Caco-2 (cell line): ENCODE data around the gene SOWAHB. TPM values are rescaled to one million over a fixed set of nuclear protein-coding genes. Genes with fewer than 3 reads are reported as not detected.

ENCODE experiments used
- Bru-seq: library from RNA; stranded (reverse); fragments of 400-500 nt; gene quantifications from one replicate; lab custom pipeline; 2021; lab: Mats Ljungman, UMichigan
- BruChase-seq, 2 experiments: library from RNA; stranded (reverse); fragments of 400-500 nt; gene quantifications; one replicate each; lab custom pipeline; 2021; lab: Mats Ljungman, UMichigan
- BruUV-seq: library from RNA; stranded (reverse); fragments of 400-500 nt; replicated peaks from 2 replicates; lab custom pipeline; 2021; lab: Mats Ljungman, UMichigan
- CTCF ChIA-PET: fragments of 300-600 bp; sonication (Branson Sonifier 250); formaldehyde crosslinking; loops from one replicate; lab custom pipeline; 2022; ENCODE audit warnings: antibody characterized with exemption; lab: Charles Lee
- POLR2A ChIA-PET: fragments of 300-600 bp; sonication (Branson Sonifier 250); formaldehyde crosslinking; loops from one replicate; lab custom pipeline; 2022; ENCODE audit warnings: antibody characterized with exemption; lab: Charles Lee
- DNase-seq, 2 experiments: peaks; one replicate each; pipeline versions ENCODE4 v3.0.0 to v3.0.0-alpha.2; 2020 to 2022
- H3K27me3 ChIP-seq: replicated peaks from 2 replicates; pipeline ENCODE4 v1.6.0; 2011; ENCODE audit warnings: low read length; ENCODE audit not compliant: control insufficient read depth, insufficient read depth
- H3K36me3 ChIP-seq: 2 replicates; pipeline ENCODE4 v1.5.1; 2011; ENCODE audit warnings: low read length; ENCODE audit not compliant: control insufficient read depth, insufficient read depth
- H3K4me1 ChIP-seq: fragments of 250-450 bp; sonication (Bioruptor Pico); 2 replicates; pipeline ENCODE4 v1.5.1; 2020; ENCODE audit warnings: mild to moderate bottlenecking
- H3K4me3 ChIP-seq: 2 replicates; pipeline ENCODE4 v1.5.1; 2011; ENCODE audit warnings: low read depth, mild to moderate bottlenecking, control low read depth, low read length
- H3K9me3 ChIP-seq: fragments of 250-450 bp; sonication (Bioruptor Pico); 2 replicates; pipeline ENCODE4 v1.5.1; 2020; ENCODE audit warnings: mild to moderate bottlenecking, moderate library complexity
- H3K27ac Mint-ChIP-seq: one replicate; pipeline ENCODE4 v1.8.0; 2022; ENCODE audit warnings: mixed read lengths; ENCODE audit not compliant: unreplicated experiment
- H3K27me3 Mint-ChIP-seq: one replicate; pipeline ENCODE4 v1.8.0; 2022; ENCODE audit warnings: mixed read lengths; ENCODE audit not compliant: insufficient read depth, unreplicated experiment
- H3K36me3 Mint-ChIP-seq: one replicate; pipeline ENCODE4 v1.8.0; 2022; ENCODE audit warnings: mild to moderate bottlenecking, mixed read lengths; ENCODE audit not compliant: insufficient read depth, unreplicated experiment
- H3K4me1 Mint-ChIP-seq: one replicate; pipeline ENCODE4 v1.8.0; 2022; ENCODE audit warnings: low read depth, mixed read lengths; ENCODE audit not compliant: unreplicated experiment
- H3K4me3 Mint-ChIP-seq: one replicate; pipeline ENCODE4 v1.8.0; 2022; ENCODE audit warnings: mild to moderate bottlenecking, moderate library complexity, mixed read lengths; ENCODE audit not compliant: unreplicated experiment
- H3K9me3 Mint-ChIP-seq: one replicate; pipeline ENCODE4 v1.8.0; 2022; ENCODE audit warnings: mixed read lengths; ENCODE audit not compliant: unreplicated experiment
- CTCF ChIP-seq, 2 experiments: fragments of 200-600 bp in 1 of 2; IDR thresholded peaks; 1 replicate in 1 of 2; 2 replicates in 1 of 2; pipeline versions ENCODE4 v1.5.1 to v1.8.0; 2011 to 2022; ENCODE audit warnings: antibody characterized with exemption in 1 of 2, control low read depth in 1 of 2, inconsistent platforms in 1 of 2, low read depth in 1 of 2, low read length in 1 of 2, mild to moderate bottlenecking in 1 of 2, moderate library complexity in 1 of 2; ENCODE audit not compliant: insufficient read depth in 1 of 2, severe bottlenecking in 1 of 2, unreplicated experiment in 1 of 2
- intact Hi-C: fragments of 100-400 bp; cut with micrococcal nuclease; formaldehyde crosslinking; loops from one replicate; pipeline ENCODE4 v1.10.0; 2022; ENCODE audit not compliant: unreplicated experiment
- long read RNA-seq: library from polyadenylated mRNA; stranded (forward); transcript quantifications from one replicate; pipeline ENCODE4 v2.0.0, GENCODE V29; 2022
- total RNA-seq: library from RNA; stranded (reverse); gene quantifications from 2 replicates; pipeline ENCODE4 v1.2.3, GENCODE V29; 2022

The SOWAHB gene
- total RNA-seq (6.3 and 7.4 TPM in 2 replicates), Bru-seq, nascent RNA (percentile 69 among the genes with signal in this experiment), BruChase-seq, experiment 1, labeled RNA remaining after a 2-hour chase (percentile 76 among the genes with signal in this experiment), BruChase-seq, experiment 2, labeled RNA remaining after a 6-hour chase (percentile 57 among the genes with signal in this experiment)
- long read RNA-seq, transcript SOWAHB-201 (1 exons, 3,220 nt): major isoform, 12 of 12 reads
- long read RNA-seq, partial matches to known transcripts: 0 of 12 reads
- long read RNA-seq, other reads (novel, unspliced or antisense): 0 of 12 reads

GRCh38 chr4:76897536-76898384 is at the start of gene SOWAHB:
SOWAHB (minus strand) TSS chr4:76898144; CDS start chr4:76897849, 295 bp downstream.
- Histone ChIP-seq H3K27me3 (no peaks in the 10 kb centered on the region), H3K36me3 (no peaks in the 10 kb centered on the region), H3K9me3 (no peaks in the 10 kb centered on the region), H3K4me1 (peaks cover 27% of the 10 kb centered on the region), H3K4me3 (peak within 1 kb of the TSS; percentile 92)
- H3K27me3 Mint-ChIP-seq: no peaks in the 10 kb centered on the region
- H3K4me1 Mint-ChIP-seq: peaks cover 13% of the 10 kb centered on the region
- TSS peak; percentile 20 for BruUV-seq
- CTCF ChIA-PET: interaction anchor here (0.6 to 1.5 kb wide), 4 partner anchors 12 to 393 kb away, joined by 3 to 7 read pairs (median 4); partner anchors contain the start of gene SEPTIN11
- no peak for TF ChIP-seq CTCF (IDR thresholded peaks at IDR 0.05; ENCODE audit: insufficient read depth in 1 of 2, low read depth in 1 of 2, low read length in 1 of 2, severe bottlenecking in 1 of 2, unreplicated experiment in 1 of 2)
- no peaks in the 10 kb centered on the region for H3K9me3 Mint-ChIP-seq
- peaks cover 5% of the 10 kb centered on the region for H3K36me3 Mint-ChIP-seq
- H3K4me3 Mint-ChIP-seq: peak within 1 kb of the TSS; percentile 72
- intact Hi-C loops: loop anchor here (1.0 to 10.0 kb wide), 6 partner anchors 23 to 147 kb away; no protein-coding TSS in a partner anchor
- POLR2A ChIA-PET: interaction anchor here (0.6 kb wide), 4 partner anchors 39 to 133 kb away, joined by 3 to 5 read pairs (median 4); no protein-coding TSS in a partner anchor
- peak; percentile 90 to 92 for DNase-seq
- peak within 1 kb of the TSS; percentile 19 for H3K27ac Mint-ChIP-seq

- Histone ChIP-seq H3K4me3 (no peak overlapping the region), H3K9me3 (no peaks in the 10 kb centered on the region), H3K27me3 (no peaks in the 10 kb centered on the region), H3K4me1 (peaks cover 5% of the 10 kb centered on the region; the same call in 1 of the 2 replicates), H3K36me3 (no peaks in the 10 kb centered on the region)
- no peak for DNase-seq
- BruUV-seq: no TSS peak
- peaks cover 32% of the 10 kb centered on the region for H3K36me3 Mint-ChIP-seq
- intact Hi-C loops: no loop called here
- H3K27me3 Mint-ChIP-seq: no peaks in the 10 kb centered on the region
- peaks cover 10% of the 10 kb centered on the region for H3K4me1 Mint-ChIP-seq
- no peak overlapping the region for H3K27ac Mint-ChIP-seq
- ChIA-PET CTCF (no interaction called here), POLR2A (no interaction called here)
- H3K4me3 Mint-ChIP-seq: no peak overlapping the region
- H3K9me3 Mint-ChIP-seq: no peaks in the 10 kb centered on the region
- TF ChIP-seq CTCF (IDR thresholded peaks at IDR 0.05; ENCODE audit: insufficient read depth in 1 of 2, low read depth in 1 of 2, low read length in 1 of 2, severe bottlenecking in 1 of 2, unreplicated experiment in 1 of 2): no peak
These were observed 49.4 kb upstream of the SOWAHB start for GRCh38 chr4:76947369-76947768.

- ChIA-PET CTCF (no interaction called here), POLR2A (no interaction called here)
- Mint-ChIP-seq H3K9me3 (no peaks in the 10 kb centered on the region), H3K27me3 (no peaks in the 10 kb centered on the region), H3K4me1 (no peaks in the 10 kb centered on the region), H3K4me3 (no peak overlapping the region), H3K27ac (no peak overlapping the region), H3K36me3 (peaks cover 9% of the 10 kb centered on the region)
- Histone ChIP-seq H3K9me3 (no peaks in the 10 kb centered on the region), H3K4me3 (no peak overlapping the region), H3K36me3 (no peaks in the 10 kb centered on the region), H3K27me3 (no peaks in the 10 kb centered on the region), H3K4me1 (peaks cover 5% of the 10 kb centered on the region; the same call in 1 of the 2 replicates)
- no peak for DNase-seq
- BruUV-seq: no TSS peak
- intact Hi-C loops: no loop called here
- no peak for TF ChIP-seq CTCF (IDR thresholded peaks at IDR 0.05; ENCODE audit: insufficient read depth in 1 of 2, low read depth in 1 of 2, low read length in 1 of 2, severe bottlenecking in 1 of 2, unreplicated experiment in 1 of 2)
These were observed 45.8 kb upstream of the SOWAHB start for GRCh38 chr4:76943790-76944189.
